HG03060 (cell line): ENCODE measurements around the gene NEDD8.
"Not testable (repeated sequence)": the region's sequence is repeated elsewhere in the genome, so short reads cannot be mapped to it uniquely, and the experiment has no call there.

Source experiments
- ATAC-seq: cut with Tn5 transposase; IDR thresholded peaks from one replicate; pipeline ENCODE4 v1.9.1; 2021; ENCODE audit warnings: low read depth, moderate number of reproducible peaks; ENCODE audit not compliant: unreplicated experiment

Gene NEDD8

DNA sequence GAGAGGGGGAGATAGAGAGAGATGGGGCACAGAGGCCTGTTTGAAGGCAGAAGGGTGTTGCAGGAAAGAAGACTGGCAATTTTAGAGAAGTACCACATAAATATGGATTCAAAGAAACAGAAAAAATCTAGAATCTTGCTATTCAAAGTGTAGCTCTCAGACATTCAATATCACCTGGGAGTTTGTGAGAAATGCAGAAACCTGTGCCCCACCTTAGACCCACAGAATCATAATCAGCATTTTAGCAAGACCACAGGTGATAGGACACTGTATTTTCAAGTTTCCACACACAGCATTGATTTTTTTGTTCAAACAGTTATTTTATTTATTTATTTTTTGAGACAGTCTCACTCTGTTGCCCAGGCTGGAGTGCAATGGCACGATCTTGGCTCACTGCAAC lies 3.3 kb downstream of the NEDD8 start:
- ATAC-seq: no peak

- ATAC-seq: no peak
Observed at GRCh38 chr14:24226473-24226872, 5.7 kb downstream of the NEDD8 start.

DNA sequence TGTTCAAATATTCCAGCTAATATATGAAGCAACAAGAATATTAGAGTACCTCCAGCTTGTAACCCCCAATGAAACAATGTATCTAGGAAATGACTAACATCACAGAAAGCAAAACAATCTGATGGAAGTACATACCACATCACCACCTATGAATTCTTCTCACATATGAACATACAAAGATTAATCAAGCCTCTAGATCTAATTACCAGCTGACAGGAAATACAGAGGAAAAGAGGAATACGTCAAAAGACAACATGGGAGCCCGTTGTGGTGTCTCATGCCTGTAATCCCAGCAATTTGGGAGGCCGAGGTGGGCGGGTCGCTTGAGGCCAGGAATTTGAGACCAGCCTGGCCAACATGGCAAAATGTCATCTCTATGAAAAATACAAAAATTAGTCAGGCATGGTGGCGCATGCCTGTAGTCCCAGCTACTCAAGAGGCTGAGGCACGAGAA lies 7.5 kb downstream of the NEDD8 start:
- no peak for ATAC-seq

DNA sequence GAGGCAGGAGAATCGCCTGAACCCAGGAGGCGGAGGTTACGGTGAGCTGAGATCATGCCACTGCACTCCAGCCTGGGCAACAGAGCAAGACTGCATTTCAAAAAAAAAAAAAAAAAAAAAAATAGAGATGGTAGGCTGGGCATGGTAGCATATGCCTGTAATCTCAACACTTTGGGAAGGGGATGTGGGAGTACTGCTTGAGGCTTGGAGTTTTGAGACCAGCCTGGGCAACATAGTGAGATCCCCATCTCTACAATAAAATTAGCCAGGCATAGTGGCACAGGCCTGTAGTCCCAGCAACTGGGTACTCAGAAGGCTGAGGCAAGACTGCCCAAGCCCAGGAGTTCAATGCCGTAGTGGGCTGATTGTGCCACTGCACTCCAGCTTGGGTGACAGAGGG lies 9.2 kb downstream of the NEDD8 start:
- ATAC-seq: not testable (repeated sequence)

- ATAC-seq: no peak
Observed at GRCh38 chr14:24219521-24219920, 12.6 kb downstream of the NEDD8 start.

DNA sequence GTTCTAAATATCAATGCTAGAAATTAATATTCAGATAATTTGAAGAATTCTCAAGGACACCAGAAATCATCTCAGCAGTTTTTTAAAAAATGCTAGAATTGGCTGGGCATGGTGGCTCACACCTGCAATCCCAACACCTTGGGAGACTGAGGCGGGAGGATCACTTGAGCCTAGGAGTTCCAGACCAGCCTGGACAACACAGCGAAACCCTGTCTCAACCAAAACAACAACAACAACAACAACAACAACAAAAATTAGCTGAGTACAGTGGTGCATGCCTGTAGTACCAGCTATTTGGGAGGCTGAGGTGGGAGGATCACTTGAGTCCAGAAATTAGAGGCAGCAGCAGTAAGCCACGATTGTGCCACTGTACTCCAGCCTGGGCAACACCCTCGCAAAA lies 13.1 kb downstream of the NEDD8 start:
- ATAC-seq: no peak

DNA sequence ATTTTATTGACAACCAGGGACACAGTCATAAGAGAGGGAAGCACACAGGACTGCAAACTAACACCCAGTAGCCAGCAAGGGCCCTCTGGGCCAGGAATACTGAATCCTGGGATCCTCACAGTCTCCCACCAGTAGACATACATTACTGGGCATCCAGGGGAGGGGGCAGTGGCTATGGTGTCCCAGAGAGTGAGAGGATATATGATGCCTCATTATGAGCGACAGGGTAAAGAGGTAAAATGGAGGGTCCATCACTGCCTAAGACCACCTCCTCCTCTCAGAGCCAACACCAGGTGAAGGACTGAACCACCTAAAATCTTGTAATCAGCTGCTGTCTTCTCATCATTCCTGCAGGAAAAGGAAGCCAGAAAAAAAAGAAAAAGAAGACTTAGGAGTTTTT lies 15.3 kb downstream of the NEDD8 start:
- ATAC-seq: not testable (repeated sequence)

DNA sequence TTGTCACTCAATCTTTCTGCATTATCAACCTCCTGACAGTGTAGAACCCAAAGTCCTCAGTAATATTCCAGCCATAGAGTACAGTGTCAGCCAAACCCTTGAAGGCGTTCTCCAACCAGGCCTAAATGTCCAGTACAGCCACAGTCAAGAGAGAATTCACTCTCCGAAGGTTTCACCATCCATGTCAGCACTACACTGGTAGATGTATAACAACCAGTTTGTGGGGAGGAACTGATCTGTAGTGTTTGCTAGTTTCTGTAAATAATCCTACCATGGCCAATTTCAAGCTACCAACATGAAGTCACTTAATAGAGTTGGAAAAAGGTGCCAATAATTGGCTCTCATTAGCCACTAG lies 15.8 kb downstream of the NEDD8 start:
- ATAC-seq: no peak

- peak; percentile 44 for ATAC-seq
Observed at GRCh38 chr14:24215495-24216344, 16.4 kb downstream of the NEDD8 start, which contains the start of gene MDP1. TSS of gene MDP1 (minus strand) at chr14:24216066. CDS start at chr14:24215955, 111 bp downstream.

- no peak for ATAC-seq
Observed at GRCh38 chr14:24213866-24214662, 18.1 kb downstream of the NEDD8 start.

DNA sequence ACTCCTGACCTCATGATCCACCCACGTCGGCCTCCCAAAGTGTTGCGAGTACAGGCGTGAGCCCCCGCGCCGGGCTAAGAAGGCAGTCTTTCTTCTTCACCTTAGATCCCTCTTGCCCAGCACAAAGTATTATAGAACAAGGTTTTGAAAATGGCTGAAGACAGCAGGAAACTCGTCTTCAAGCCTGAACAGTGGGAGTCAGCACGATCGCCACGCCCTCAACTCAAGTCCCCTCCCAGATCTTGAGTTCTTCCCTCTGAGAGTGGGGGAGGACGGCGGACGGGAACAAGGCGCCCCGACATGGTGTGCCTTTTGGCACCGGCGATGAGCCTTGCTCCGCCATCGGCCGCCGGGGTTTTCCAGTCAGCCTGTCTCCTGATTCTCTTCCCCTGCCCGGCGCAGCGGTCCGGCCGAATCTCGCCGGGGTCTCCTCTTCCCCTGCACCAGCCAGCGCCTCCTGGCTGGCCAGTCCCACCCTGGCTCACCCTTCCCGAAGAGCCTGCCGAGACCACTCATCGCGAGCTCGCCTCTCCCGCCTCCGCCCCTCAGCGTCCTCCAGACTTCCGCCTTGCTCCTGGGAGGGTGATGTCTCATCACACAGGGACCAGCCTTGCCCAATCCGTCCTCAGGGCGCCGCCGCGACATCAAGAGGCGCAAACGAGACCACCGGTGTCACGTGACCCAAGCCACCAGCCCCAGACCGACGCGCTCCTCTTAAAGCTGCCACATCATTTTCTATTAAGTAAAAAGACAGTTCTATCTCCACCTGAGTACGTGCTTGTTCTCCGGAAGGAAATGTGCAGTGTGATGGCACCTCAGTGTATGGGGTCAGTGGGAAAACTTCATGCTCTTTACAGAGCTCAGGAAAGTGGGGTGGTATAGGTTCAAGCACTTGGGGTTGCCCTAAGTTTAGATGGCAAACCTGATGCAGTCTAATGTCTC lies 19.0 kb downstream of the NEDD8 start, which contains the start of gene CHMP4A:
Gene CHMP4A (minus strand): TSS at position 565 of the 942 bp plus-strand sequence. CDS start 49 bp downstream, at position 516.
- peak; percentile 62 for ATAC-seq

DNA sequence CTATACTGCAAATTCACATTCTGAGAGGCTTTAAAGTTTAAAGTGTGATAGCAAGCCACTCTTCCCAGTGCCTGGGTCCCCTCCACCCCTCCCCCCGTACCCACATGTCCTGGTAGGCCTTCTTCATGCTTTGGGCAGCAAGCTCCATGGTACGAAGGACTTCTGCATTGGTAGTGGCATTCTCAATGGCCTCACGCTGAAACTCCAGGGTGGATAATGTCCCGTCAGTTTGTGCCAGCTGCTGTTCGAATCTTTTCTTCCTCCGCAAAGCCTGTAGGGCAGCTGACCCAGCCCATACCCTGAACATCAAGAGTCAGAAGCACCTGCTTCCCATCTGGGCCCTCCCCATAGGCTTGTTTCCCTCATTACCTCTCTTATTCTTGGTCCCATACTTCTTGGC lies 20.9 kb downstream of the NEDD8 start:
- ATAC-seq: no peak

- no peak for ATAC-seq
Observed at GRCh38 chr14:24207625-24208024, 24.5 kb downstream of the NEDD8 start.

DNA sequence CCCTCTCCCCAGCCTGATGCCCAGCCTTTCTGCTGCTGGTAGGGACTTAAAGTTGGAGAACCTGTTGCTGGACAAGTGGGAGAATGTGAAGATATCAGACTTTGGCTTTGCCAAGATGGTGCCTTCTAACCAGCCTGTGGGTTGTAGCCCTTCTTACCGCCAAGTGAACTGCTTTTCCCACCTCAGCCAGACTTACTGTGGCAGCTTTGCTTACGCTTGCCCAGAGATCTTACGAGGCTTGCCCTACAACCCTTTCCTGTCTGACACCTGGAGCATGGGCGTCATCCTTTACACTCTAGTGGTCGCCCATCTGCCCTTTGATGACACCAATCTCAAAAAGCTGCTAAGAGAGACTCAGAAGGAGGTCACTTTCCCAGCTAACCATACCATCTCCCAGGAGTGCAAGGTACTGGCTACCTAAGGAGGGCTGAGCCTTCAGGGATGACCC lies 25.0 kb downstream of the NEDD8 start:
- no peak for ATAC-seq

DNA sequence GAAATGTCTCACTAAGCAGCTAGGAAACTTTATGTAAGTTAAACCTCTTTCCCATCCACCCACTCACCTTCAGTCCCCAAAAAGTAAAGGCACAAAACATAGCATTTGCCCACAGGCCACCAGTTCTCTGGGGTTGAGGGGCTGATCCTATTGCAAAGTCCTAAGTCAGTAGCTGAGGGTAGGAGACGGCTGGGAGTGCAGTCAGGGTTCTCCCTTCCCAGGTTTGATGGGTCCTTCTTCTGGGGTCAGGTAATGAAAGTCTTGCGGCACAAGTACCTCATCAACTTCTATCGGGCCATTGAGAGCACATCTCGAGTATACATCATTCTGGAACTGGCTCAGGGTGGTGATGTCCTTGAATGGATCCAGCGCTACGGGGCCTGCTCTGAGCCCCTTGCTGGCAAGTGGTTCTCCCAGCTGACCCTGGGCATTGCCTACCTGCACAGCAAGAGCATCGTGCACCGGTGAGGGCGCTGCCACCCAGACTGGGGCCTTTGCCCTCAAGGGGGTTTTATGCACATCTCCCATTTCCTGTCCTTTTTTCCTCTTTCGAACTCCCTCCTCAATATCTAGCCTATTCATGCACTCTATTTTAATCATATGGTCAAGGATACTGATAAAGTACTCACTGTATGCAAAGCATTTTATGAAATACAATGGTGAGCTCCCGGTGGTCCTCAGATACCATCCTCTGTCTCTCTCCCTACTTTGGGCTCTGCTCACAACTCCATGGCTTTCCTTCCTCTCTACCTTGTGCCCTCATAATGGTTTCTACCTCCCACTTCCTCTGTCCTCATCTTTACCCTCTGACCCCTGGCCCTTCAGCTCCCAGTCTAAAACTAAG lies 25.7 kb downstream of the NEDD8 start:
- ATAC-seq: no peak

DNA sequence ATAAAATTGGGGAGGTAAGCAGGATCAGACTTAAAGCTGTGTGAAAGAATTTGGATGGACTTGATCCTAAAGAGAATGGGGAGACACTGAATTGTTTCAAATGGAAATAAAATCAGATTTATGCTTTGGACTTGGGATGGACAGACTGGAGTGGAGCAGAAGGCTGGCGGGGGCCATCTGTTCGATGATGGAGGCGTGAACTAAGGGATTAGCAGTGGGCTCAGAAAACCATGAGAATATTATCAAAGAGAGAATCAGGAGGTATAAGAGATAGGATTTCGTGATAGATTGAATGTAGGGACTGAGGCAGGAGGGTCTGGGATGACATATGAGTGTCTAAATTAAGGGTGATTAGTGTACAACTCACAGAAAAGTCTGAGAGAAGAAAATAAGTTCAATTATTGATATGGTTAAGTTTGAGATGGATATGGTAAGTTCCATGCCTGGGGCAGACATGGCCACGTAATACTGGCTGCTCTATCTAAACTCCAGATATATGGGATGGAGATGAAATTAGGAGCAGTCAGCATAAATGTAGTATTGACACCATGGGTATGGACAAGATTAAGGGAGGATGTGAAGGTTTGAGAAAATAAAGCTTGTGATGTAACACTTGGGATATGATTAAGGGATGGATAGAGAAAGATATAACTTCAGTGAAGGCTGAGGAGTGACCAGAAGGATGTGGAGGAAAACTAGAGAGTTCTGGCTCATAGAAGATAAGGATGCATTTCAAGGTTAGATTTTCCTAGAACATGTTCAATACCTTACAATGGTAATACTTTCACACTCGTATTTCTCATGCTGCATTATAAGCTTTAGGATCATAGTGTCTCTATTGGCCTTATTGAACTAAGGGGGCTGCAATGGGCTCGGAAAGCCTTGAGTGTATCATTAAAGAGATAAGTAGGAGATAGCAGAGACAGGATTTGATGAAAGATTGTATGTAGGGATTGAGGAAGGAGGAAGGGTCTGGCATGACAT lies 27.7 kb downstream of the NEDD8 start:
- no peak for ATAC-seq

DNA sequence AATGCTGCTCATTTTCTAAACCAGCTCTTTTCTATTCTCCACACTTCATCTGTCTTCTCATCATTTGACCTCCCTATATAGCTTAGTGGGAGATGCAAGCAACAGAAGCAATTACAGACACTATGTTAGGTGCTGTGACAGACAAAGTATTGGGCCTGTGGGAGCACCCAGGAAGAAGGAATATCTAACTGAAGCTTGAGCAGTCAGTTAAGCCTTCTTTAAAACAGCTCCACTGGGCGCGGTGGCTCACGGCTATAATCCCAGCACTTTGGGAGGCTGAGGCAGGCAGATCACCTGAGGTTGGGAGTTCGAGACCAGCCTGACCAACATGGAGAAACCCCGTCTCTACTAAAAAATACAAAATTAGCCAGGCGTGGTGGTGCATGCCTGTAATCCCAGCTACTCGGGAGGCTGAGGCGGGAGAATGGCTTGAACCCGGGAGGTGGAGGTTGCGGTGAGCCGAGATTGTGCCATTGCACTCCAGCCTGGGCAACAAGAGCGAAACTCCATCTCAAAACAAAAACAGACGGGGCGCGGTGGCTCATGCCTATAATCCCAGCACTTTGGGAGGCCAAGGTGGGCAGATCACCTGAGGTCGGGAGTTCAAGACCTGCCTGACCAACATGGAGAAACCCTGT lies 28.8 kb downstream of the NEDD8 start:
- ATAC-seq: not testable (repeated sequence)

DNA sequence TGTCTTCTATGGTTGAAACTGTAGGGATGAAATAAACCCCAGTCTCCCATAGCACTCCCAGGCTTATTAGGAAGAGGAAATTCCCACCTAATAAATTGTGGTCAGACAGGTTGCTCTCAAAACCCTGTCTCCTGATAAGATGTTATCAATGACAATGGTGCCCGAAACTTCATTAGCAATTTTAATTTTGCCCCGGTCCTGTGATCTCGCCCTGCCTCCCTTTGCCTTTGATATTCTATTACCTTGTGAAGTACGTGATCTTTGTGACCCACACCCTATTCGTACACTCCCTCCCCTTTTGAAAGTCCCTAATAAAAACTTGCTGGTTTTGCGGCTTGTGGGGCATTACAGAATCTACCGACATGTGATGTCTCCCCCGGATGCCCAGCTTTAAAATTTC lies 29.6 kb downstream of the NEDD8 start:
- ATAC-seq: not testable (repeated sequence)
